CD4-positive, alpha-beta T cell treated with Interleukin-2 at 100 ng/mL for 4 hours (primary cell): ENCODE measurements around the gene PALD1.
A peak's percentile ranks its signal among the peaks of the same experiment; 100 is the strongest.

Experiments used
- DNase-seq: peaks from one replicate; pipeline ENCODE4 v3.0.0-alpha.2; 2020; ENCODE audit warnings: low spot score

Gene PALD1

GRCh38 chr10:70458329-70459060, 20.1 kb upstream of the PALD1 start:
- no peak for DNase-seq

DNA sequence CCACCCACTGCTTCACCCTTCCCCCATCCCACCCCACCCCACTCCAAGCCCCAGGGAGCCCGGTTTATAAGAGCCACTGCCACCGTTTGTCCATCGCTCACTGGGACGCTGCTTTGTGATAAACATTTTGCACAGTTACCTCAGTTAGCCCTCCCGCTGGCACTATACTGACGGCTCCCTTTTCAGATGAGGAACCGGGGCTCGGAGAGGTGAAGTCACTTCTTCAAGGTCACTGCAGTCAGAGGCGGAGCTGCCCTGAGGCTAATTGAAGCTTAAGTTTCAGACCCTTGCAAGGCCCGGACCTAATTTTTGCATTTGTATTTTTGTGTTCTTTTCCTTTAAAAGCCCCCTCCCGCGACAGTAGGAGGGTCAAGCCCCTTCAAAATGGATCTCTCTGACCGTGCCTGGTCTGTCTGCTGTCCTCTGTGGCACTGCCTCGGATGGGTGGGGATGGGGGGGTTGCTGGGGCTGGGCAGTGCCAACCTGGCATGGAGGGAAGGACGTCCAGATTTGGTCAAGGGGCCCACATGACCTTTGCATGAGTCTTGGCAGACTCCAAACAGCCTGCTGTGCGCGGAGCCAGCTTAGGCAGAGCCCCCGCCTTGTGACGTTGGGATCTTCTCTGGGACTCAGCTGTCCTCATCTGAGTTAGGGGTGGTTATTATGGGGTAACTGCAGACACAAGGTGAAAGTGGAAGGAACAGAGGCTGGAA, 19.4 kb upstream of the PALD1 start:
- DNase-seq, result no peak

GRCh38 chr10:70459774-70460490, 18.6 kb upstream of the PALD1 start:
- no peak for DNase-seq

DNA sequence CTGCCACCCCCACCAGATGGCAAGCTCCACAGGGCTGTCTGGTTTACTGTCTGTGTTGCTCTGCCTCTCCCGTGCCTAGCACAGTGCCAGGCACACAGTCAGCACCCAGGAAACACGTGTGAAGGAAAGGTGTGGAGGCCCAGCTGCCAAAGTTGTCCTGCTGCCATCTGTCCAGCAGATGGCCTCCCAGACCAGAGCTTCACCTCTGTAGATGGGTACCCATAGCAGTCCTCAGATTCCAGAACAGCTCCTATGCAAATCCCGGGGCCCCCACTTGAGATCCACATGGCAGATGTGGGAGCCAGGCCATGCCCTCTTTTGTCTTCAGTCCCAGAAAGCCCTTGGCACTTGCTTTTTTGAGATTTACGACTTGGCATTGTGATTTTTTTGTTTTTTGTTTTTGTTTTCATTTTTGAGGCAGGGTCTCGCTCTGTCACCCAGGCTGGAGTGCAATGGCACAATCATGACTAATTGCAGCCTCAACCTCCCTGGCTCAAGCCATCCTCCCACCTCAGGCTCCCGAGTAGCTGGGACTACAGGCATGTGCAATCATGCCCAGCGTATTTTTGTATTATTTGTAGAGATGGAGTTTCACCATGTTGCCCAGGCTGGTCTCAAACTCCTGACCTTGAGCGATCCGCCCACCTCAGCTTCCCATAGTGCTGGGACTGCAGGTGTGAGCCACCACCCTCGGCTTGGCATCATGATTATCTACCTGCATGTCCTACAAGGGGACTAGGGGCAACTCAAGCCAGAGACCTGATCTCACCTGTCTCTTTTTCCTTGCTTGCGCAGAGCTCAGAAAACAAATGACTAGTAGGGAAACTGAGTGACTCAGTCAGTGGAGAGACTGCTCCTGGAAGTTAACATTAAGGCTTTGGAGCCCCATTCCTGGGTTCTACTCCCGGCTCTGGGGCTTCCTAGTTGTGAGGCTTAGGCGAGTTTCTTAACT, 16.9 kb upstream of the PALD1 start:
- DNase-seq, result peak; percentile 46

GRCh38 chr10:70462349-70462984, 16.1 kb upstream of the PALD1 start:
- no peak for DNase-seq

- no peak for DNase-seq
These were observed 13.3 kb upstream of the PALD1 start for GRCh38 chr10:70465278-70465677.

GRCh38 chr10:70465832-70466231, 12.7 kb upstream of the PALD1 start:
- no peak for DNase-seq

- no peak for DNase-seq
These were observed 11.6 kb upstream of the PALD1 start for GRCh38 chr10:70466951-70467350.

GRCh38 chr10:70472799-70473454, 5.6 kb upstream of the PALD1 start:
- no peak for DNase-seq

GRCh38 chr10:70474780-70475179, 3.8 kb upstream of the PALD1 start:
- no peak for DNase-seq

DNA sequence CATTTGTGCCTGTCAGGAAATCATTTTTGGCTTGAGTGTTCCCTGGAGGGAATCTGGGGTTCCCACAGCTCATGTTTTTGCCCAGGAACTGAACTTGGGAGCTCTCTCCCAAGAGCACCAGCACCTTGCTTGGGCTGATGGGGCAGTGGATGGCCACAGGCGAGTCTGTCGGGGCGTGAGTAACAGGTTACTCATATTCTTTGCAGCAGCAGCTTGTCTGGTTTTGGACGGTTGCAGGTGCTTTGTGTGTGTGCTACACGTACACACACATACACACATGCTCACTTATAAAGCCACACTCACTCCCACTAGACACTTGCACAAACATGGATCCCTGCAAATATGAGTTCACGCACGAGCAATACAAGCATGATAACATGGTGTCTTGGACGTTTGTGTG, 2.9 kb upstream of the PALD1 start:
- DNase-seq, result no peak

- no peak for DNase-seq
These were observed 2.1 kb upstream of the PALD1 start for GRCh38 chr10:70476249-70477035.

DNA sequence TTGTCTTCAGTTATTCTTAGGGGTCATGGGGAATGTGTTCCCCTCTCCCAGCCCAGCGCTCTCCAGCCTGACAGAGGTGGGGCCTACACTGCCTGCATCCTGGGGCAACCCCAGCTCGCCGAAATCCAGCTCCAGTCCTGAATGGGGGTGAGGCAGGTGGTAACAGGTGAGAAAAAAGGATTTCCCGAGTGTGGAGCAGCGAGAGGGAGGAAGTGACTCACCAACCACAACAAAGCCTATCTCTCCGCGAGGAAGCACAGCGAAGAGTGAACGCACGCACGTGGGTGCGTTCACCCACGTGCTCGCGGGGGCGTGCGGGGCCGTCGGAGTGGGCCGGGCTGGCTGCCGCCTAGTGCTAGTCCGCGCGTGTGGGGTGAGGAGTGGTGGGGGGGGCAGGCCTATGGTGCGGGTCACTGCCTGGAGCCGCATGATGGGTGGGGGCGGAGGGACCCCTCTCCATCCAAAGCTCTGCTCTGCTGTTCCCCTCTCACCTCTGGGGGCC, 855 bp upstream of the PALD1 start:
- DNase-seq, result peak; percentile 78

- DNase-seq, result no peak
These were observed 606 bp downstream of the PALD1 start for GRCh38 chr10:70479165-70479581.

- DNase-seq, result no peak
These were observed 1.2 kb downstream of the PALD1 start for GRCh38 chr10:70479626-70480238.

DNA sequence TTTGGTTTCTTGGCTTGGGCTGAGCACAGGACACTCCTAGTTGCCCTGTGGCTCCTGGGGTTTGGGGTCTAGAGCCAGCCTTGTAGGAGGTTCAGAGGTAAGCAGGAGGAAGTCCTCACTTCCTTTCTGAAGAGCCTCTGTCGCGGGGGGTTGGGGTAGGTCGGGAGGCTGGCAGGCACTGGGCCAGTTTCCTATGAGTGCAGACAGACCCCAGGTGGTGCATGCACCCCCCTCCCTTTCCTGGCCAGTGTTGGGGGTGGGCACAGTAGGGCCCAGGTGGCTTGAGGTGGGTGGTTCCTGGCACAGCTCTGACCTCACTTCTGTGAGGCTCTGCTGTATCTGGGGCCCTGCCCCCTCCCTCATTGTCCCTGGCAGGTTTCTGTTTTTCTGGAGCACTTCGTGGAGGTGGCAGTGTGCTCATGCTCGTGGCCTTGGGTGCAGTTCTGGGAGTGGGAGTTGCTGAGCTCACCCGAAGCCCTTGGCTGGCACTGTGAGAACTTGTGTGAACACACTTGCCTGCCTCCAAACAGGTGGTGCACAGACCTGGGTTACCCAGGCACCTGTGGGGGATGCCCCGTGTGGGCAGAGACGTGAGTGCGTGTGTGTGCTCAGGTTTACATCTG, 1.8 kb downstream of the PALD1 start:
- DNase-seq, result no peak

- no peak for DNase-seq
These were observed 2.5 kb downstream of the PALD1 start for GRCh38 chr10:70481105-70481504.

DNA sequence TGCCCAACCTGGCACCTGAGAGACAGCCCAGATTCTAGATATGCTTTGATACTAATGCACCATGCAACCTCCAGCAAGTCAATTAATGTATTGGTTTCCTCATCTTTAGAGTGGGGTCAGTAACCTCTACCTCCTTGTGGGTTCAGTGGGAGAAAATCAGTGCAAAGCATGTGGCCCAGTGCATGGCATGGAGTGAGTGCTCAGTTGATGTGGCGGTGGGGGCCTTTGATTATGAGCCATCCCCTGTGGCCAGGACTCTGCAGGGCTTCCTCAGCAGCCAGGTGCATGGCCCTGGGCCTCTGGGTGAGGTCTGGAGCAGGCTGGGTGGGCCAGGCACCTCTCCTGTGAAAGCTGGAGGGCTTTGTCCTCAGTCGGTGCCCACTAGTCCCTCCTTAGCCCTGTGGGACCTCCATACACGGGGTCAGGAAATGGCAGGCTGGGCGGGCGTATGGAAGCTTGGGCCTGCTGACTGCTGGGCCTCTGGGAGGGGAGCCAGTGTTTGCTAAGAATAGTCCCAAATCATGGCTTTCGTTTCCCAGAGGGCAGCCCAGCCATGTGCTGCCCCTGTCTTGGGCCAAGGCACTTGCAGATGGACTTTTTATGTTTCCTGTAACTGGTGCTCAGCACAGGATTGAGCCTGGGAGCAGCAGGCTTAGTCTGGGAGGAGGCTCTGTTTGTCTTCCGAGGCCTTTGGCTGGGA, 3.4 kb downstream of the PALD1 start:
- DNase-seq, result no peak
